Endometrium (tissue), 2 donors: ENCODE results near the gene PRDM16.

Experiments used
- FAIRE-seq: peaks from 2 replicates; lab custom pipeline; 2012; peaks lifted over from hg19 to GRCh38; lab: Jason Lieb, UNC
- donor health status: control.
- donor health status: control.

The PRDM16 gene

DNA sequence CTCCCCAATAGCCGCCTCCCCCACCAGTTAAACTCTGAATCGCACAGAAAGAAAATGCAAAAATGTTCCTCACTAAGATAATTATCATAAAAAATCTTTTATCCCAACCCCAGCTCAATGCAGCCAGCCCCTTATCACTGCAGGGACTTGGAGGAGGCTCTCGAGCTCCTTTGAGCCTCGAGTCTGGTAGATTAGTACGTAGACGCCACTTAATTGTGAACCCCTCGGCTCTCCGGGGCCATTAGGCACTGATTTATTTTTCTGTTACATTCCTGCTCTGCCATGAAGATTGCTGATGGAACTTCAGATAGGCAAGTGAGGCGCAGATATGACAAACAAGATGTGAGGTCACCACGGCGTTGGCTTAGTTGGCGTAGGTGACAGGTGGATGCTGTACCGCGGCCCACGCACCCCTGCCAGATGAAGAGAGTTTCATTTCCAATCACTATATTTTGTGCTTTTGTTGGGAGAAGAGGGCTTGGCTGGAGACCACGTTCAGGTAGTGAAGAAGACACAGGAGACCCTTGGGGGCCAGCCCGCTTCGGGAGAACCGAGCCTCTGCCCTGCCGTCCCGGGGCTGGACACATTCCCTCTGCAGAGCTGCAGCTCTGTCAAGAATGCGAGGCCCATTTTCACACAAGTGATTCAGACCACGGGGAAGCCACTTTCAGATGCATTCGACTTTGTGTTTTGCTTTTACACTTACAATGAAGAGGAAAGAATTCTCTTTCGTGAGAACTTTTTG, 329.6 kb downstream of the PRDM16 start:
- FAIRE-seq = no peak

- FAIRE-seq = no peak
These were observed 330.7 kb downstream of the PRDM16 start for GRCh38 chr1:3399732-3400131.

DNA sequence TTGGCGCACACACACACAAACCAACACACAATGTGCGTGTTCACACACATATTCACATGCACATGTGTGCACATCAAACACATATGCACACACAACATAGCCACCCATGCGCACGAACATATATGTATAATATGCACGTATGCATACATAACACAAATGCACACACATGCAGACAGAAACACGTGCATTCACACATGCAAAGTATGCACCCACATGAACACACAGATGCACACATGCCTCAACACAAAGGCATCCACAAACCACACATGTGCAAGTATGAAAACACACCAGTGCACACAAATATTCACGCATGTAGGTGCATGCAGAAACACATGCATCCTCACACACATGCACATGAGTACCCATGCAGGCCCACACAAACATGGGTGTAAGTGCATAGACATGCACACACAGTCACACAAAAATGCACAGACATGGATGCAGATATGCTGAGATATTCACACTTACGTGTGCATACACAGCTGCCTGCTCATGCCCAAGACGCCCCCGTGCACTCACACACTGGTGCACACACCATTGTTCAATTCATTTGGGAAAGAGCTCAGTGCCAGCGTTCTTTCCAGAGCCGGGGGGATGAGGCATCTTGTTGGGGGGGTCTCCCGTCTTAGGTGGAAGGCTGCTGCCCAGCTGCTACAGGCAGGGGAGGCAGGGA, 332.7 kb downstream of the PRDM16 start:
- no peak for FAIRE-seq

- no peak for FAIRE-seq
These were observed 333.4 kb downstream of the PRDM16 start for GRCh38 chr1:3402258-3403010.

DNA sequence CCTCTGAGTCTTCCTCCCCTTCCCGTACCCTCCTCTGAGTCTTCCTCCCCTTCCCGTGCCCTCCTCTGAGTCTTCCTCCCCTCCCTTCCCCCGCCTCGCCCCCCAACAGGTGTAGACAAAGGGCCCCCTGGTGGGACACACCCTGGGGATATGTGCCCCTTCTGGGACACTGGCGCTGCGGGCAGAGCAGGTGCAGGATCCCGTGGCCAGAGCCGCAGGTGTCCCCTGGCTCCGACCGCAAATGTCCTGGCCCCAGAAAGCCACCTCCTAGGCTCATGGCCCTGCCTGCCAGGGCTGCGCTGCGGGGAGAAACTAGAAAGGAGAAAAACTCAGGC, 334.0 kb downstream of the PRDM16 start:
- FAIRE-seq = no peak

DNA sequence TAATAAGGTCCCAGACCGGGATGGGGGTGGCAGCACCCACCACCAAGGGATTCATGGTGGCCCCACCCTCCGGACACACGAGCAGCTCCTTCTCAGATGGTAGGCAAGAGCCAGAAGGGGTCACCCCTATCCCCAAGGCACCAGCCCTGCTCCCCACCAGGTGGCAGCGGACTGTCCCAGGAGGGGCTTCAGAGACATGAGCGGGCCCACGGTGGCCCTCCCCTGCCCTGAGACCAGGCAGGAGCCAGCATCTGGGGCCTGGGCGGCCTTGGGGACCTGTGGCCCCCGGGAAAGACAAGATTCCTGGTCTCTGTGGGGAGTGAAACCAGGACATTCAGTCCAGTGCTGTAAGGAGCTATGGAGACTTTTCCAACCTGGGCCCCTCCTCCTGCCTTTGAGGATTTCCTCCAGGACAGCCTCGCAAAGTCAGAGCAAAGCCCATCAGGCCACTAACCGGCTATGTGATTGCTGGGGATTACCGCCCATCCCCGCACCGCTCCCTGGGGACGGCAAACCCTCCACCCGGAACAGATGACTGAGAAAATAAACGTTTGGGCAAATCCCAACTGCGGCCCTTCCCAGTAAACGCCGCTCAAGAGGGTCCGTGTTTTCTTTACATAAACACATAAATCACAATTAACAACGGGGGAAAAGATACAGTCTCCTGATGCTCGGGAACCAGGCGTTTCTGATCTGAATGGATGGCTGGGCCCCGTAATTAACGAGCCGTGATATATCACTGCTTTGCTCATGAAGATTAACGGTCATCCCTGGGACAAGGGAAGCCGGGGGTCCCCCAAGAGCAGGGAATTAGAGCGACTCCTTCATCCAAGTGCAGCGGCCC, 334.6 kb downstream of the PRDM16 start:
- FAIRE-seq = no peak

GRCh38 chr1:3404301-3404700, 335.3 kb downstream of the PRDM16 start:
- no peak for FAIRE-seq

DNA sequence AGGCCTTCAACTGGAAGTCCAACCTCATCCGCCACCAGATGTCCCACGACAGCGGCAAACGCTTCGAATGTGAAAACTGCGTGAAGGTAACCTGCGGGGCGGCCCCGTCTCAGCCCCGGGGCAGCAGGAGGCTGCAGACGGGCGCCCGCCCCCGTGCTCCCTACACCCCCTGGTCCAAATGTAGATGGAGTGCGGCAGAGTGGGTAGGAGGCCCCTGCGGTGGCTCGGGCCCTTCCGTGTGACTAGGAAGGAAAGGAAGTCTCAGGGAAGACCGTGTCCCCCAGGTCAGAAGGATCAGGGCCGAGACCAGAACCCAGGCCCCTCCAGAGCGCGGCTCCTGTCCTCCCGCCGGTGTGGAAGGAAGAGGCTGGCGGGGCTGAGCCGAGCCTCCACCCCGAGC, 335.8 kb downstream of the PRDM16 start:
- FAIRE-seq = no peak

GRCh38 chr1:3405491-3405890, 336.5 kb downstream of the PRDM16 start:
- no peak for FAIRE-seq

DNA sequence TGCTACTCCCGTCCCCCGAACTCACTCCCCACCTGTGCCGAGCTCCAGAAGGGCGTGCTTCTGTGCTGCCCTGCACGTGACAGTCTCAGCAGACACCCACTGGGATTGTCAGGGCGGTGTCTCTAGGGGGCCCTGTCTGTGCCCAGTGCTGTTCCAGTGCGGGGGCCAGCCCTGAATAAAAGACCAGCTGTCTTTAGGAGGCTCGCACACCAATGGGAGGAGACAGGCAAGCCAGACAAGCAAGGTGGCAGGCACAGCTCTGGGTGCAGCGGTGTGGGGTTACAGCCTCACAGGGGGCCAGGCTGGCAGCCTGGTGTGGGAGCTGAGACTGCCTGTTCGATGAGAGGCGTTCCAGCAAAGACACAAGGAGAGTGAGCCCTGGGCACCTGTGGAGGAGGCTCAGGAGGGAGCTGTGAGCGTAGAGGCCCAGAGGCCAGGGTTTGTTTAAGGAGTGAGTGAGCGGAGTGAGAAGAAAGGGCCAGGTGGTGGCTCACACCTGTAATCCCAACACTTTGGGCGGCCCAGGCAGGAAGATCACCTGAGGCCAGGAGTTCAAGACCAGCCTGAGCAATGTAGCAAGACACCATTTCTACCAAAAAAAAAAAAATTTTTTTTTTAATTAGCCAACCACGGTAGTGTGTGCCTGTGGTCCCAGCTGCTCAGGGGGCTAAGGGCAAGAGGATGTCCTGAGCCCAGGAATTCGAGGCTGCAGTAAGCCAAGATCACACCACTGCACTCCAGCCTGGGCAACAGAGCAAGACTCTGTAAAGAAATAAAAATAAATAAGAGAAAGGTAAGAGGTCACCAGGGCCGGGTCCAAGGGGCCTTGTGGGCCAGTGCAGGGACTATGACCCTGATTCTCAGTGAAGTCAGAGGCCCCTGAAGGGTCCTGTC, 337.2 kb downstream of the PRDM16 start:
- FAIRE-seq = no peak

DNA sequence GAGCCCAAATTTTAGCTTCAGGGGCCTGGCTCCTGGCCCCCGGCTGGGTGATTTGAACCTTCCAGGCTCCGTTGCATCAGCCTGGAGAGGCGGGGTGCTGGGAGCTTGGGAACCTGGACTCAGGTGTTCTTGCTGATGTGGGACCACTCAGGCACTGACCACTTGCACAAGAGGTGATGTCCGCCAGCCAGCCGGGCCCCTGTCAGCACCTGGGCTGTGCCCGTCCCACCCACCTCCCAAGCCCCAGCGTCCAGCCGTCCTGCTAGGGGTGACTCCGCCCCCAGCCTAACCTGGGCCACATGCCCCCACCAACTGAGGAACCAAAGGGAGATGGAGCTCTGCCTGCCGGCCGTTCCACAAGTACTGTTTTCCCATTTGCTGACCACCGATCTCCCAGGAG, 338.0 kb downstream of the PRDM16 start:
- no peak for FAIRE-seq

GRCh38 chr1:3408751-3409266, 339.8 kb downstream of the PRDM16 start:
- FAIRE-seq = no peak

DNA sequence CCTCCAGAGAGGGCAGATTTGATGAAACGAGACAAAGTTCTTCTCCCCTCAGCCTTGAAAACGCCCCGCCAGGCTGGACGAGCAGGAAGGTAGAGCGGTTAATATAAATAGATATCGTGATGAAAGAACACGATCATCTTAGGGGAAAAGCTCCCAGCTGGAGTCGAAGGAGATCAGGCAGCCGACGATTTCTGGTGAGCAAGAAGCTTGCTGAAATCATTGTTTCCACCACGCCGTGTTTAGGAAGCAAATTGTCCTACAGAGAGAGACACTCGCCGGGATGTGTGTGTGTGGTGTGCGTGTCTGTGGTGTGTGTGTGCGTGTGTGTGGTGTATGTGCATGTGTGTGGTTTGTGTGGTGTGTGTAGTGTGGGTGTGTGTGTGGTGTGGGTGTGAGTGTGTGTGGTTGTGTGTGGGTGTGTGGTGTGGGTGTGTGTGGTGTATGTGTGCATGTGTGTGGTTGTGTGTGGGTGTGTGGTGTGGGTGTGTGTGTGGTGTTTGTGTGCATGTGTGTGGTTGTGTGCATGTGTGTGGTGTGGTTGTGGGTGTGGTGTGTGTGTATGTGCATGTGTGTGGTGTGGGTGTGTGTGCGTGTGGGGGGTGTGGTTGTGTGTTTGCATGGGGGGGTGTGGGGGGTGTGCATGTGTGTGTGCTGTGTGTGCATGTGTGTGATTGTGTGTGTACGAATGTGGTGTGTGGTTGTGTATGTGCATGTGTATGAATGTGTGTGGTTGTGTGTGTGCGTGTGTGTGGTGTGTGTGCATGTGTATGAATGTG, 340.6 kb downstream of the PRDM16 start:
- FAIRE-seq = no peak

DNA sequence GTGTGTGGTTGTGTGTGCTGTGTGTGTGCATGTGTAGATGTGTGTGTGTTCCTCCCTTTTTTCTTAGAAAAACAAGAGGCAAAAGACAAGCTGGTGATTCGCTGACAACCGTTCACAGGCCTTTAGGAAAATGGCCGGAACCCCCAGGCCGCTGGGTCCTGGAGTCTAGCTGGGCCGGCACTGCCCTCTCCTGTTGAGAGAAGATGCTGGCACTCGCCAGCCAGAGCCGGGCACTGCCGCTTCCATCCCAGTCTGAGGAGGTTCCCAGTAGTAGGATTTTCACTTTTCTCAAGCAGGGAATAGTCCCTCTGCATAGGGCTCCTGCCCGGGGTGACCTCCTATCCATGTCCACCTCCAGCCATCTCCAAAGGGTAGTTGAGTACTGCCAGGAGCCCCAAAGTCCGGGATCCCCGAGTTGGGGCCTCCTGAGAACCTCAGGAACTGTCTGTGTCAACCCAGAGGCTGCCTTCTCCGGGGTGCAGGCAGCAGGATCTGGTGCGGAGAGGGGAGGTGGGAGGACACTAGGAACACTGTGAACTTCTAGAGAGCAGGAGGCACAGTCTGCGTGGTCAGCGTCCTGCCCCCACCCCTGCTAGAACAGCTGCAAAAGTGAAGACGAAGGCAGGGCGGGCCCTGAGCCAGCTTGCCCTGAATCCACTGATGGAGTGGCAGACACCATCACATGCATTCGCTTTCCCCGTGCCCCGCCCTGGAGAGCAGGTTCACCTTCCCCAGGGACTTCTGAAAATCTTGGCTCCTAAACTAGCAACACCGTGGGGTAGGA, 341.3 kb downstream of the PRDM16 start:
- FAIRE-seq = no peak

- no peak for FAIRE-seq
These were observed 342.8 kb downstream of the PRDM16 start for GRCh38 chr1:3411806-3412205.

DNA sequence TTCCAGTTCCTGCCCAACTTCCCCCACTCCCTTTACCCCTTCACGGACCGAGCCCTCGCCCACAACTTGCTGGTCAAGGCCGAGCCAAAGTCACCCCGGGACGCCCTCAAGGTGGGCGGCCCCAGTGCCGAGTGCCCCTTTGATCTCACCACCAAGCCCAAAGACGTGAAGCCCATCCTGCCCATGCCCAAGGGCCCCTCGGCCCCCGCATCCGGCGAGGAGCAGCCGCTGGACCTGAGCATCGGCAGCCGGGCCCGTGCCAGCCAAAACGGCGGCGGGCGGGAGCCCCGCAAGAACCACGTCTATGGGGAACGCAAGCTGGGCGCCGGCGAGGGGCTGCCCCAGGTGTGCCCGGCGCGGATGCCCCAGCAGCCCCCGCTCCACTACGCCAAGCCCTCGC, 343.4 kb downstream of the PRDM16 start:
- no peak for FAIRE-seq

DNA sequence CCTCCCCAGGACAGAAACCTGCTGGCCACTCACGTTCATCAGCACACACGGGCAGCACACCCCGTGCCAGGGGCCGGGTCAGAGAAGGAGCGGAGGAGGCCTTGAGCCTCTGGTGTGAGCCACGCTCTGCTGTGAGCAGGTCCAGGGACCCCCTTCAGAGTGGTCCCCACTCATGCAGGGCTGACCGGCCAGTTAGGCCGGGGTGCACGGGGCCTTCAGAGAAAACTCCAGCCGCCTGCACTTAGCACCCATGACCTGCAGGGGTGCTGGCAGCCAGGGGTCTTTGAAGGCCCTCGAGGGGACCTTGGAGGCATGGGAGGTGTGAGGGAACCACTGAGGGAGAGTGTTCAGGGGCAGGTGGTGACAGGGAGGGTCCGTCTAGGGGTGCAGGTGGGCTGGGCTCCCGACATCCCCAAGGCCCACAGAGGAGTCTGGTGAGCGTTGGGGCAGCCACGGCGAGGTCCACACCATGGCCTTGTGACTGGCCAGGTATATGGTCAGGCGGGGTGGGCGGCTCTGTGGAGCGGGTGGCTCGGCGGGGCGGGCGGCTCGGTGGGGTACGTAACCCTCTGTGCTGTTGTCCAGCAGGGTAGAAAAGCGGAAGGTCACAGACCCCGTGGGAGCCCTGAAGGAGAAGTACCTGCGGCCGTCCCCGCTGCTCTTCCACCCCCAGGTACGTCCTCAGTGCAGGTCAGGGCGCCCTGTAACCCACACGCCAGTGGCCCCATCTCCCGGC, 345.1 kb downstream of the PRDM16 start:
- FAIRE-seq = no peak

GRCh38 chr1:3415260-3416090, 346.5 kb downstream of the PRDM16 start:
- no peak for FAIRE-seq
